ENCODE results near the gene IRAK2.

IRAK2 gene

DNA sequence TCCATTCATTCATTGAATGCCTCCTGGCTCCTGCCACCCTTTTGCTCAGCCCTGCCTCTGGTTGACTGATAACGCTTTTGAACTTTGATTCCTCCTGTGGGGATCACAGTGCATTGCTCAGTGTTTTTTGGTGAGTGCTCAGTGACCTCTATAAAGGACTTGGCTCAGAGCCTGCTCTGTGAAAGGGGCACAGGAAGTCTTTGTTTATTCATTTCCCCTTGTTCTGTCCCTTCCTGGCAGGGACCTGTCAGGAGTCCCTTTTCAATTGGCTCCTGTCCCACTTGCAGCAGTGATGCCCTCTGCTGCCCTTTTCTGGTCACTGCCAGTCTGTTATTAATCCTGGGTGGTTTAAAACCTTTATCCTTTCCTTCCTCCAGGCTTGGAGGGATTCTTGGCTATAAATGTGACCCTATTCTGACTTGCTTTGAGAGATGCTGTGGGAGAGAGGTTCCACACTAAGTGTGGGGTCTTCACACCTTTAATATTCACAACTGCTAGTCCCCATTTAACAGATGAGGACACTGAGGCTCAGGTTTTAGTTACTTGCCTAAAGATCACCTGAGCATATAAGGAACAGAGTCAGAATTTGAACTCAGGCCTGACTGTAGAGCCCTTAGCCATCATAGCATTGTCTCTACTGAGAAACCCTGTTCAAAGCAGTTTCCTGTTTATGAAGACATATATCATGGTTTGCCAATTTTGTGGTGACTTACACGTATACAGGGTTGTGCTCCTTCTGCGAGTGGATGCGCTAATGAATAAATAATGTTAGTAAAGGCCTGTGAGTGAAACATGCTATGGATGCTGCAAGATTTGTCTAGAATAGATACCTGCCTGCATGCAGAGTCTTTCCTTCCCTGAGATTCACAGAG, 60.3 kb downstream of the IRAK2 start:
- peak; percentile 46 to 54 for DNase-seq (ENCODE audit: low read depth in 2 of 2)

DNA sequence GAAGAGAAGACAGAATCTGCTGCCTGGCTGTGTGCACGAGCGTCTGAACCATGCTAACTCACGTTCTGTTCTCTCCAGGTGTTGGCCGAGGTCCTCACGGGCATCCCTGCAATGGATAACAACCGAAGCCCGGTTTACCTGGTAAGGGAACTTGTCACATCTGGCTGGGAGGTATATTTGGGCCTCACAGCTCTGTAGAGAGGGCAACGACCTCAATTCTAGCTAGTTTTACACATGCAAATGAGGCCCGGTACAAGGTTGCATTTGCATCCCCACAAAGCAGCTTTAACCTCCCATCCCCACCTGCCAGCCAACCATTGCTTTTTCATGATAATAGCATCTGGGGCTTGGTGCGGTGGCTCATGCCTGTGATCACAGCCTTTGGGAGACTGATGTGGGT, 61.6 kb downstream of the IRAK2 start:
- DNase-seq (ENCODE audit: low read depth in 2 of 2), result no peak

DNA sequence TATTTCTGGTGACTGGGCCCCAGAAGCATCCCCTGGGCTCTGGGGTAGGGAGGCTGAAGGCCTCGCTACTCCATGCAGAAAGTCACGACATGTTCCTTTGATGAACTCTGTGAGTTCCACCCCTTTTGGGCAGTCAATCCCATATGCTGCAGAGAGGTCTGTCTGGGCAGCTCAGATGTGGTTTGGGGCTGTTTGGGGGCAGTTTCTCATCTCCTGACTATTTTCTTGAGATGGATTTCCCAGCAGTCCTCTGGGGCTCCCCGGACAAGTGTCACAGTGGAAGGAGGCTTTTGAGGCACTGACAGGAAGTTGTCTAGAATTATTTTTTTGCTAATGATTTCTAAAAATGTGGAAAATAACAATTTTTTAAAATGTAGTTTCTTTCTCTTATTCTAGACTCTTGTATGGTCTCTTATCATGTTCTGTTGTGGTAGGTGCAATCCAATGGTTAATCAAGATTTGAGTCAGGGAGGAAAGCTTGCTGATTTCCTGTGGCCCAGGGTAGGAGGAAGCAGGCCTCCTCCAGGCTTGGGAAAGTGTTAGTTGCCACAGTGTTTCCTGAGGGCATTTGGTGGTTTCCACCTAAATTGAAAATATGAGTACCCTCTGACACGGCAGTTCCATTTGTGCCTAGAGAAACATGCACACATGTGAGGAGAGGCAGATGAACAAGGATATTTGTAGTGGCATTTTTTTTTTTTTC, 63.7 kb downstream of the IRAK2 start:
- no peak for DNase-seq (ENCODE audit: low read depth in 2 of 2)

DNA sequence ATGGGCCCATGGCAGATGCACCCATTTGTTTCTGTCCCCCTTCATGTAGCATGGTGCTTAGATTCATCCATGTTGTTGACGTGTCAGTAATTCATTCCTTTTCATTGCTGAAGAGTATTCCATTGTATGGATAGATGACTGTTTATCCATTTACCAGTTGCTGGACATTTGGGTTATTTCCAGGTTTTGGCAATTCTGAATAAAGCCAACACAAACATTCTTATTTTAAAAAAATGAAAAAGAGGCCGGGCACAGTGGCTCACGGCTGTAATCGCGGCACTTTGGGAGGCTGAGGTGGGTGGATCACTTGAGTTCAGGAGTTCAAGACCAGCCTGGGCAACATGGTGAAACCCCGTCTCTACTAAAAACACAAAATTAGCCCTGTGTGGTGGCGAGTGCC, 64.9 kb downstream of the IRAK2 start:
- DNase-seq (ENCODE audit: low read depth in 2 of 2), result no peak

DNA sequence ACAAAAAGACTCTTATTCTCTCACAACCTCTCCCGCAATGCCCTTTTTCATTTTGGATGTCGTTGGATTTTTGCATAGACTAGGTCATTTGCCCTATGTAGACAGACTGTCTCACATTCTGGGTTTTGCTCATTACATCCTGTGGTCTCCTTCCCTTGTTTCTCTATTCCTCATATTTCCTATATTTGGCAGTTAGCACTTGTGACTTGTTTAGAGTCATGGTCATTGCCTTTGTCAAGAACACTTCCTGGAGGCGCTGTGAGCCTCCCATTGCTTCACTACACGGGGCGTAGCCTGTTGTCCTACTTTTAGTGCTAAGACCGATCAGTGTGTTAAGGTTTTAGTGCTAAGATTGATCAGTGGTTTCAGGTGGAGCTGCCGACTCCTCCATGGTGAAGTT, 67.4 kb downstream of the IRAK2 start:
- no peak for DNase-seq (ENCODE audit: low read depth in 2 of 2)

DNA sequence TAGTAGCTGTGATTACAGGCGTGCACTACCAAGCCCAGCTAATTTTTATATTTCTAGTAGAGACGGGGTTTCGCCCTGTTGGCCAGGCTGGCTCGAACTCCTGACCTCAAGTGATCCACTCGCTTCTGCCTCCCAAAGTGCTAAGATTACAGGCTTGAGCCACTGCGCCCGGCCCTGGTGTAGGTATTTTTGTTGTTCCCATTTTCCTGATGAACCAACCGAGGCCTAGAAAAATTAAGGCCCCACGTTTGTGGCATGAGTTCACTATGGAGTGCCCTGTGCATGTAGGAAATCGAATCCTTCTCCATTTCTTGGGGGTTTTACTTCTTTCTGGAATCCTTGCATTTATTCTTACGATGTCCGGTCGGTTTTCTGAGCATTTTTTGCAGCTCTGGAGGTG, 69.3 kb downstream of the IRAK2 start:
- no peak for DNase-seq (ENCODE audit: low read depth in 2 of 2)

DNA sequence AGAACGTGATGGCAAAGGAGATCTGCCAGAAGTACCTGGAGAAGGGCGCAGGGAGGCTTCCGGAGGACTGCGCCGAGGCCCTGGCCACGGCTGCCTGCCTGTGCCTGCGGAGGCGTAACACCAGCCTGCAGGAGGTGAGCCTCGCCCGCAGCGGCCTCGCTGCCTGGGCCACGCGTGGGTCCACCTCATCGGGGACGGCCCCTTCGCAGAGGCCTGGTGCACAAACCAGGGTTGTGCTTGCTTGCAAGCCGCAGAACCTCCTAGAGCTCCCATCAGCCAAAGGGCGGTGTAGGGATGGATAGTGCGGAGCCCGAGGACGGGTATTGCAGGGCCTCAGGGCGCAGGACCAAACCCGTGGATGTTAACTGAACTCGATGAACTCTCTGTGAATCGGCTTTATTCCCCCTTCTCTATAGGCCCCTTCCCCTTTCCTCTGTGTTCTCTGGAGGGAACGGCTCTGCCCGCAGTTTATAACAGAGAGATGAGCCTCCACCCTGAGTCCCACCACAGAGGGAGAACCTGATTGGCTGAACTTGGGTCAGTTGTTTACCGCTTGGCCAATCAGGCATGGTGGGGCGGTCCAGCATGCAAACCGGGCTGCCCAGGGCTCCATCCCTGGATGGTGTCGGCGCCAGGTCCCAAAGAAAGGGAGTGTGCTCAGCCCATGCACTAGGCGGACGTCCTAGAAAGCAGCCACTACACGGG, 70.0 kb downstream of the IRAK2 start:
- DNase-seq (ENCODE audit: low read depth in 2 of 2), result no peak

DNA sequence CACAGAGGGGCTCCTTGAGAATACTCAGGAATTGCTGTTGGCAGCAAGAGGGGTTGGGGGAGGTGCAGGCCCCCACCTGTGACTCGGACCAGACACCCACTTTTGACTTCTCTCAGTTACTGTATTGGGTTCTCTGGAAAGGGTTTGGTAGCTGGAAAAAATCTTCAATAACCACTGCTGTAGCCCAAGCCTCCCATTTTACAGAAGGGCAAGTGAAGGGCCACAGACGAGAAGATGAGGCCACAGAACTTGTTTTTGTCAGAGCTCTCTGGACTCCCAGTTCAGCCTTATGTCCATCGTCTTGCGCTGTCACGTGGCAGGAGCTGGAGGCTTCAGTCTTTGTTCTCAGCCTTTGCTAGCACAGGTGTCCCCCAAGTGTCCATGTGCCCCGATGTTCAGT, 70.8 kb downstream of the IRAK2 start:
- DNase-seq (ENCODE audit: low read depth in 2 of 2), result no peak

DNA sequence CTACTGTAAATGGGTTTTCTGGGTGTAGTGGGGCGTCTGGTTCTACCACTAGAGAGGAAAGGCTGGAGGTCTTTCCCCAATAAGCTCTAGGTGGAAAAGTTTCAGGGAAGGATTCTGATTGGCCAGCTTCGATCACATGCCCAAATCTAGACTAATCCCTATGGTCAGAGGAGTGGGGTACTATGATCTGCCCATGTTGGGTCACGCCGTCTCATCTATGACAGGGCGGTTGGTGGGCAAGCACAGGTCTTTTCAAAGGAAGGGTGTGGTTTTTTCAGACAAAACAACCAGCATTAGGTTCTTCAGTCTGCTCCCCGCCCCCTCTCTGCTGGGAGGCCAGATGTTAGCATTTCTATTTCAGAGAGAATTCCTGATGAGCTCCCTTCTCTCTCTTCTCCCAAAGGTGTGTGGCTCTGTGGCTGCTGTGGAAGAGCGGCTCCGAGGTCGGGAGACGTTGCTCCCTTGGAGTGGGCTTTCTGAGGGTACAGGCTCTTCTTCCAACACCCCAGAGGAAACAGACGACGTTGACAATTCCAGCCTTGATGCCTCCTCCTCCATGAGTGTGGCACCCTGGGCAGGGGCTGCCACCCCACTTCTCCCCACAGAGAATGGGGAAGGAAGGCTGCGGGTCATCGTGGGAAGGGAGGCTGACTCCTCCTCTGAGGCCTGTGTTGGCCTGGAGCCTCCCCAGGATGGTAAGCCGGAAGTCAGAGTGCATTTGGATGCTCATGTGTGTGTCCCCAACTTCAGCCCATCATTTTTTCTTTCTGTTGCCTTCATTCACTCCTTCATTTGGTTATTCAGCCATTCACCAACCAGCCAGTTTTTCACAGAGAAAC, 73.8 kb downstream of the IRAK2 start:
- DNase-seq (ENCODE audit: low read depth in 2 of 2), result no peak

DNA sequence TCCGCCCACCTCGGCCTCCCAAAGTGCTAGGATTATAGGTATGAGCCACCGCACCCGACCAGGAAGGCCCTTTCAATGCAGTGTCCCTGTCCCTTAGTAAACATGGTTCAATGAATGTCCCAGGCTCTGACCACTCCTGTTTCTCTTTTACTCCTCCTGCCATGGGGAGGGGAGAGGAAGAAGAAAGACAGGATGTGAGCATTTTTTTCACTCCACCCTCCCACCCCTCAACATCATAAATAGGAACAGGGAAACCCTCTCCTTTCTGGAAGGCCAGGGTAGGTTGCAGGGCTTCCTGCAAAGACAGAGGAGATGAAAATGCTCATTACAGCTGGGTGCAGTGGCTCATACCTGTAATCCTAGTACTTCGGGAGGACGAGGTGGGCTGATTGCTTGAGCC, 76.1 kb downstream of the IRAK2 start:
- DNase-seq (ENCODE audit: low read depth in 2 of 2), result no peak

DNA sequence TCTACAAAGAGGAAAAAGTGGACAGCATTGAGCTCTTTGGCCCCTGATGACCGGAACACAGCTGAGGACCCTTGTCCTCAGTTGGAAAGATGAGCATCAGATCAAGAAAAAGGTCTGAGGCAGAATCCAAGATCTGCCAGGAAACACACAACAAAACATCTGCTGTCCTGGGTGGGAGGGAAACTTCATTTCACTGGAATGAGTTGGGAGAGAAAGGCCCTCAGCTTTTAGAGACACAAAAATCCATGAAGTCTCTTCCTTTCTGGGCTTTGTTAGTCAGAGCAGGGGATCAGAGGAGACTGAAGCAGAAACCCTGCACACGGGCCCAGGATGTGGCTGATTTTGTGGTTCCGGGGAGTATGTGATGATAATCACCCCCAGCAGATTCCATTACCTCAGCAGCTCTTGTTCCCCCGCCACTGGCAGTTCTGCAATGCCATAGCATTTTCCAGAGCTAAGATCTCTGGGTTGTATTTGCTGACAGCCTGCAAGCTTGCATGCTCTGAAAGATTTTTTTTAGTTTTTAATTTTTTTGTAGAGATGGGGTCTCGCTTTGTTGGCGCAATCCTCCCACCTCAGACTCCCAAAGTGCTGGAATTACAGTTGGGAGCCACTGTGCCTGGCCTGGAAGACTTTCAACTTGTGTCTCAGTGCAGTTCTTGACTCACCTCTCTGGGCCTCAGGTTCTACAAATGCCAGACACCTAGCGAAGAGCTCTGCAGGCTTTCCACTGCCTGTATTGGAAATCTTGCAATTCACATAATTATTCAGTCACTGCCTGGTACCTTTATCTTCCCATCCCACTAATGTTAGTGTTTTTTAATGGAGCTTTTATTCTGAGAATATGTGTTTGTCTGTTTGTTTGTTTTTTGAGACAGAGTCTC, 77.7 kb downstream of the IRAK2 start:
- peak; percentile 55 to 74 for DNase-seq (ENCODE audit: low read depth in 2 of 2)

DNA sequence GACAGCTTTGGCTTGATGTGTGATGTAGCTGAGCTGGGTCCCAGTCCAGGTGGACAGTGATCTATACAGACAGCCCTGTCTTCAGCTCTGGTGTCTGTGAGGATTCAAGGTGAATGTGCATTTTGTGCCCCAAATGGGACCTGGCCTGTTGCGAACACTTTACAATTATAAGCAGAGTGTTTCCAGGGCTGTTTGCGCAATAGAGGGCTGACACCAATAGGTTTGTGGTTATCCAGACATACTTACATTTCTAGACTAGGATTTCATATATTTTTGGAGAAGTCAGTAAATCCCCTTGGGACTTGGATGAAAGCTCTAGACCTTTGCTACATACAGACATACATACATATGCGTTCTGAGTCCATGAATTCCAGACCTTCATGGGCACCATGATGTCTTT, 79.3 kb downstream of the IRAK2 start:
- no peak for DNase-seq (ENCODE audit: low read depth in 2 of 2)

DNA sequence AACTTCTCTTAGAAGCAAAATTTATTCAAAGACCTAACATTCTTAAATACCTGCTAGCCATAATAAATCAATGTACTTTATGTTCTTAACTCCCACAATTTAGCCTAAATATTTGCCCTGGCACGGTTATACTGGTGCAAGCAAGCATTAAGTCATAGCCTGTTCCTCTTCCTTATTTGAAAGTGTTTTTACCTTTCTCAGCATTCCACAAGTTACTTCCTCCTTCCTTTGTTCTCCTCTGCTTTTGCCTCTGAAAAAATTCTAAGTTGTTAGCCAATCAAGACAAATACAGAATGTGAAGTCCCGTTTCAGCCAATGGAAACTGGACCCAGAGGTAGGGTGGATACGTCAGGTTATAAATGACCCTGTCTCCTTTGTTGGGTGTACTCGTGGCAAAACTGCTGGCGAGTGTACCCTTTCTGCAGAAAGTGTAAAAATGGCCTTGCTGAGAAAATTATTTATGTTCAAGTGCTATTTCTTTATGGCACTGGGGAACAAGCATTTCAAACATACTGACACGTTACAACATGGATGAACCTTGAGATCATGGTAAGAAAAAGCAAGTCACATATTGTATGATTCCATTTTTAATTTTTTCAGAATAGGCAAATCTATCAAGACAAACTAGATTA, 80.5 kb downstream of the IRAK2 start:
- DNase-seq (ENCODE audit: low read depth in 2 of 2), result no peak

DNA sequence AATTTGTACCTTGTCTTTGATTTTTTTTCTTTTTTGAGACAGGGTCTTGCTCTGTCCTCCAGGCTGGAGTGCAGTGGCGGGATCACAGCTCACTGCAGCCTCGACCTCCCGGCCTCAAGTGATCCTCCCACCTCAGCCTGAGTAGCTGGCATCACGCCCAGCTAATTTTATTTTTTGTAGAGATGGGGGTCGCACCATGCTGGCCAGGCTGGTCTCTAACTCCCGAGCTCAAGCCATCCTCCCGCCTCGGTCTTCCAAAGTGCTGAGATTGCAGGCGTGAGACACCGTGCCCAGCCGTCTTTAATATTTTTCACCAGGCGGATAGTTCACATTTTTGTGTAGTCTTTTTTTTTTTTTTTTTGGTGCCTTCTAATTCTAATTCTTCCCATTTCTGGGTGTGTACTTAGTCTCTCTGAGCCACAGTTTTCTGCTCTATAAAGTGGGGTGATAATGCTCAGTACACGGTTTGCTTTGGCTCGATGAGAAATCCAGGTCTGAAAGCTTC, 83.0 kb downstream of the IRAK2 start:
- DNase-seq (ENCODE audit: low read depth in 2 of 2), result no peak

DNA sequence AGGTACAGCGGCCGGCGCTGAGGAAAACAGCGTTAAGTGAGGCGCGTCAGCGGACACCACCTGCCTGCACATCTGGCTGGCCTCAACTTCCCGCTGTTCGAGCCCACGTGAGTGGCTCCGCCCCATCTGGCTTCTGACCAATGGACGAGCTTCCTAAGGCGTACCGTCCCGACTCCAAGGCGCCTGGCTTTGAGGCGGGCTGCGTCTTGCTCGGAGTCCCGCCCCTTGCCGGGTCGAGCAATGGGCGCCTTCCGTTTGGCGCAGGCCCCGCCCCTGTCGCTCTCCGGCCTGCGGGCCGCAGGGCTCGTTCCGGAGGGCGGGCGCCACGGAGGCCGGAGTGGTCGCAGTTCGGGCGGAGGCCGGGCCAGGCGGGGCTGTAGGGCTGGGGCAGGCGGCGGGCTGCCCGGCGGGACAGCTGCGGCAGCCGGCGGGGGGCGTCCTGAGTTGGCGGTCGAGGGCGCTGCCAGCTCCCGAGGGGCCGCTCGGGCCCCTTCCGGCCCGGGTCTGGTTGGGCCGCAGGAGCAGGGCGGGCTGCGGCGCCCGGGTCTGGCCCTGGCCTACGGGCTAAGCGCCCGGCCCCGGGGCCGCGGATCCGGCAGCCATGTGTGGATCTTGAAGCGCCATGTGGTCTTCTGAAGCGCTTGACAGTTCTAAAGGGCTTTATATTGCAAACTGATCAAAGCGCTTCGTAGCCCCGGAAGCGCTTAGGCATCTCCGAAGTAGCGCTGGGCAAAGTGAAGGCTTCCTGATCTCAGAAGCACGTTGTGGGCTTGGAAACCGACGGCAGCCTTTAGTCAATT, 83.7 kb downstream of the IRAK2 start, which contains the start of gene TATDN2:
Gene TATDN2, plus strand, starts transcription at position 276 of the 800 bp plus-strand sequence. CDS start 742 bp downstream, outside the sequence.
- DNase-seq (ENCODE audit: low read depth in 2 of 2), result peak; percentile 83 to 89

DNA sequence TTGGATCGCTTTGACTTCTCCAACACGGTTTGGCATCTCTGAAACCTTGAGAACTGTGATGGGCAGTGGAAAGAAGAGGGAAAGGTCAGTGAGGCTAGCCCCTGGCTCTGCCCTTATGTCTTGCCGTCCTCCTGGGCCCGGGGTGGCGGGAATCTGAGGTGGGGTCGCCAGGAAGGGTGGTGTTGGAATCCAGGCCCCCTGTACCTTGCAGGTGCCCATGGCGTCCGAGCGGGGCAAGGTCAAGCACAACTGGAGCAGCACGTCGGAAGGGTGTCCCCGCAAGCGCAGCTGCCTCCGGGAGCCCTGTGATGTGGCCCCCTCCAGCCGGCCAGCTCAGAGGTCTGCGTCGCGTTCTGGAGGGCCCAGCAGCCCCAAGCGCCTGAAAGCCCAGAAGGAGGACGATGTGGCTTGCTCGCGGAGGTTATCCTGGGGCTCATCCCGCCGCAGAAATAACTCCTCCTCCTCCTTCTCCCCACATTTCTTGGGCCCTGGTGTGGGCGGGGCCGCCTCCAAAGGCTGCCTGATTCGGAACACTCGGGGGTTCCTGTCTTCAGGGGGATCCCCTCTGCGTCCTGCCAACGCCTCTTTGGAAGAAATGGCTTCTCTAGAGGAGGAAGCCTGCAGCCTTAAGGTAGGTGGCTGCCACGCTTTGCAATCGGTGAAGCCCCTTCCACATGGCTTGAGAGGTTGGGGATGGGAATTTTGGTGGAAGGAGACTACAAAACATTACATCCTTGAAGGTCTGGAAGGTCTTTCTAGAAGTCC, 84.4 kb downstream of the IRAK2 start:
- peak; percentile 25 to 44 for DNase-seq (ENCODE audit: low read depth in 2 of 2)

DNA sequence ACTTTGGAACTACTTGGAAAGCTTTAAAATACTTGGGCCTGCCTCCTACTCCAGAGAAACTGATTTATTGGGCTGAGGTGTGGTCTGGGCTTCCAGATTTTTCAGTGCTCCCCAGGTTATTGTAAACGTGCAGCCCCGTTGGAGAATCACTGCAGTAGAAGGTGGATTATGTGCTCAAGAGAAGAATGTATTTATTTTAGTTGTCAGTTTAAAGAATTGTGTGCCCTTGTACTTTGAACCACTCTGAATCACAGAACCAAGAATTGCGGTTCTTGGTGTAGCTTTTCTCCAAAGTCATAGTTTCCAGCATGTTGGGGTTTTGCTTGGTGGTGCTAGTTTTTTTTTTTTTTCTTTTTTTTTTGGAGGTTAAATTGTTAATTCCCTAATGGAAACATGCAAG, 85.1 kb downstream of the IRAK2 start:
- DNase-seq (ENCODE audit: low read depth in 2 of 2), result no peak

DNA sequence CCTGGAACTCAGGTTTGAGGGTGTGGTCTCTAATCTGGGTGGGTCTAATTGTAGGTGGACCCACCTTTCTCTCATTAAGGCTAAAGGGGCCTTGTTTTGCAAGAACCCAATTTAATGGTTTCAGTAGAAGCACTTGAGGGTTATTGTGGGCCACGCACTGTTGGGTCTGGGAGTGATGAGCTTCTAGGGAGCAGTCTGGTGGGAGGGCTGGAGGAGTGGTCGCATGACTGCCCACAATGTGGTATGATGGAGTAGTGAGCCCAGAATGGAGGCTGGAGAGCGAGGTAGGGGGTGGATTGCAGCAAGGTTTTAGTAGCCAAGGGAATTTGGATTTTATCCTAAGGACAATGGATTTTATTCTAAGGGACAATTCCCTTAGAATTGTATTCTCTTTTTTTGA, 86.3 kb downstream of the IRAK2 start:
- no peak for DNase-seq (ENCODE audit: low read depth in 2 of 2)
